Ureter (tissue), 1 donor: ENCODE data around the gene SETX. TPM values are rescaled to one million over a fixed set of nuclear protein-coding genes. Genes with fewer than 3 reads are reported as not detected.

Experiments
- DNase-seq: peaks from one replicate; pipeline ENCODE4 v3.0.0-alpha.2; 2020; ENCODE audit warnings: low spot score
- total RNA-seq: library from RNA; stranded (reverse); gene quantifications from one replicate; pipeline ENCODE4 v1.2.4, GENCODE V29; 2023
- donor health status: DM: yes; HTN: yes; CAD: no.

SETX gene
- total RNA-seq, 1 donor from 2014 or later = 67.6 TPM

GRCh38 chr9:132357764-132358163 is 3.0 kb upstream of the SETX start:
- DNase-seq = no peak

GRCh38 chr9:132356324-132356924 is 1.6 kb upstream of the SETX start:
- no peak for DNase-seq

DNA sequence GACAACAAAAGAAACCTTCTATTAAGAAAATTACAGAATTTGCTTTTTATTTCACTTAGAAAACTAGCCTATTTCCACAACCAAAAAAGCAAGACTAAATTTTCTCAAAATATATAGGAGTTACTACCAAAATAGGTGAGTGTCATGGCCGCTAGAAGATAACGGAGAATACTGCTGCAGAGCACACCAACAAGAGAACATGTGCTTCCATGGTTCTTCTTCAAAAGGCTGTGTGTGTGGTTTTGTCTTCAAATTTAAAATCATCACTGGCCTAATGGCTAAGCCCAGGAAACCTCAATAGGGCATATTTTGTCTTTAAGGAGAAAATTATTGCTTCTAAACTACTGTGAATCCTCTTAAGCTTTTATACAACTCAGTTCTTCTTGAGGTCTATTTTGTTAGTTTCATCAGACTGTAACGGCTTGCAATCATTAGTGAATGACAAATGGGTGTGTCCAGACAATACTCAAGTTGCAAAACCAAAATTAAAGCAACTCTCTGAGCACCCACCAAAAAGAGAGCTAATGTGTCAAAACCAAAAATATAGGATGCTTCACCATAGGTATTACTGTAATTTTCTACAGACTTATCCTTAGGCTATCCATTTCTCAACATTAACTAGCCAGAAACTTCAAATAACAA is 3.3 kb downstream of the SETX start:
- DNase-seq = no peak

DNA sequence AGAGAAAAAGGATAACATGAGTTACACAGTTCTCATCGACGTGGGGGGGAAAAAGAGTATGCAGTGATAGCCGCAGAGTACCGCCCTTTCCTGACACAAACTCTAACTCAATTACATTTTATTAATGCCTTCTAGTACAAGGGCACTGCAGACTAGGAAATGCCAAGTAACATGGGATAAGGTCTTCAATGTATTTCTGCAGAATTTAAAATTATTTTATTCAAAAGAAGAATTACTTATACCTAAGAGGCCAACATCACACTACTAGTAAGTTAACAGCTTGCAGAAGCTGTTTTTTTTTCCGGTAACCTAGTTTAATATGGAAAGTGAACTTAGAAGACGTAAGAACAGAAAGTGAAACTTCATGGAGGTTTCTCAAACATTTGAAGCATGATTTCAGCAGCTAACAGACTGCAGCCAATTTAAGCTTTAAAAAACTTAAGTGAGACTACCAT is 3.9 kb downstream of the SETX start:
- DNase-seq = no peak

GRCh38 chr9:132348676-132349075 is 6.1 kb downstream of the SETX start:
- no peak for DNase-seq

- no peak for DNase-seq
These were observed 8.6 kb downstream of the SETX start for GRCh38 chr9:132346177-132346576.

- no peak for DNase-seq
These were observed 13.5 kb downstream of the SETX start for GRCh38 chr9:132341177-132341840.

DNA sequence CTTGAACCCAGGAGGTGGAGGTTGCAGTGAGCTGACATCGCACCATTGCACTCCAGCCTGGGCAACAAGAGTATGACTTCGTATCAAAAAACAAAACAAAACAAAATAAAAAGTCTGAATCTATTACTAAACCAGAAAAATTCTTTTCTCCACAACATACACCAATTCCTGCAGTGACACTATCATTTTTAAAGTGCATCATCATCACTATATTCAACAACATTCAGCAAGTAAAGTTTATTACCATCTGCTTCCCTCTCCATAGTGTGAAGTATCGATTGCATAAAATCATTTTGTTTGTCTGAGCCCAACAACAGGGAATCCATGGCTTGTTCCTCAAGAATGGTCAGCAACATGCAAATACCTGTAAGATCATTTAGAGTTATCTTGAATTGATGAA is 20.4 kb downstream of the SETX start:
- DNase-seq = no peak

DNA sequence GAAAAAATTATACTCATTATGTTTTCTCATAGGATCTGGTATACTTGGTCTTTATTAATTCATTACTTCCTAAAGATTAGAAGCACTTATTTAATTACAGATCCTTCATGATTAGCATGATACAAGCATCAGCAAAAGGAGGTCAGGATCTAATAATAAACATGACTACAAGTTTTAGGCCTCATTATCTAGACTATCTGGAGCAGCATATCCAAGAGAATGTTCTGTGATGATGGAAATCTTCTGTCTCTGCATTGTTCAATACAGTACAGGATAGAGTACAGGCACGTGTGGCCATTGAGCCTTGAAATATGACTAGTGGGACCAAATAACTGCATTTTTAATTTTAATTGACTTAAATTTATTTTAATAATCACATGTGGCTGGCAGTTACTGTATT is 21.2 kb downstream of the SETX start:
- no peak for DNase-seq

DNA sequence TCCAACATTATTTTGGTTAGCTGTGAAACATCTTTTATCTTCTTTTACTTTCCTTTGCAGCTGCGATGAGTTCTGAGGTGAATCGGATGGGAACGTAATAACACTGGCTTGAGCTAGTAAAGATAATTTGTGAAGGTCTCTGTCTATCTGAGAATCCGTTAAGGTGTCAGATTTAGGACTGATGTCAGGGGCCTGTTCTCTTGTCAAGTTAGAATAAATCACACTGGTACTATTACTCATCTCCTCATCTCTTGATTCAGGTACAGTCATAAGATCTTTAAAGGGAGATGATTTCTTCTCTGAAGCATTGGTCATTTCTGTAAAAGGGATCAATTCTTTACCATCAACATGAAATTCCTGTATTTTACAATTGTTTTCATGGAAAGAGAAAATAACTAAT is 26.2 kb downstream of the SETX start:
- no peak for DNase-seq

GRCh38 chr9:132327537-132327936 is 27.2 kb downstream of the SETX start:
- DNase-seq = no peak

DNA sequence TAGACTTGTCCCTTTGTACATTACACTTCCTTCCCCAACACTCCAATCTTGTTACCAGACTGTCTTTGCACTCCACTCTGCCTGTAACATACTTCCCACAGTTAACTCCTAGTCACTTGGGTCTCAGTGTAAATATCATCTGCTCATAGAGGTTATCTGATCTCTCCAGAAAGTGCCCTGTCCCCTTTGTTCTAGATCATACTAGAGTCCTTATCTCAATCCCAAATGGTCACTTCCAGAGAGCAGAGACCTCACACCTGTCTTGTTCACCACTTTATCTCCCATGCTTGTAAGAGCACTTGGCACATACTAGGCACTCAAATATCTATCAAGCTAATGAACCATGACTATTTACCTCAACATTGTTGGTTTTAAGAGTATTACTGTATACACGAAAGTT is 30.4 kb downstream of the SETX start:
- DNase-seq = no peak

DNA sequence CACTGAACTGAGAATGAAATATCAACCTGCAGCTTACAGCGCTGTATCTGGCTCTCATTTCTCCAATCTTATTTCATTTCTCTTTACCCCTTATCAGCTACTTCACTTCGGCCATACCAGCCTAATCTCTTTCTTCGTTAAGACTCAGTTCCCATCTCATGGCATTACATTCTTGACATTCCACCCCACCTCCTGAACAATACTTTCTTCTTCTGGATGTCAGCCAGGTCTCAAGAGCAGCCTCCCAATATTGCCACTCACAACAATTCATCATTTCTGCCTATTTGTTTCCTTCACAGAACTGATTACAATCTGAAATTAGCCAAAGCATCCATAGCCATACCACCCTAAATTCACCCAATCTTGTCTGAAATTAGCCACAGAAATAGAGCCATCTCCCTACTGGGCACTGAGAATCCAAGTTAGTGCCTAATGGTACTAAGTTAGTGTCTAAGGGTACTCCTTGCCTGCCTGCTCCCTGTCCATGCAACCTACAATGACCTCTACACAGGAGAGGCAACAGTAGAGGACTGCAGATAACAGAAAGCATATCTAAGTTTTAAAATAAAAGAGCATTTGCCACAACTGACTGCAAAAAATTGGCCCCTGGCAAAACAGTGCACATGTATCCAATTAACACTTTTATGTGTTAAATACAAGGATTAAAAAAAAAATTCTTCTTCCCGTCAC is 35.2 kb downstream of the SETX start:
- DNase-seq = no peak

DNA sequence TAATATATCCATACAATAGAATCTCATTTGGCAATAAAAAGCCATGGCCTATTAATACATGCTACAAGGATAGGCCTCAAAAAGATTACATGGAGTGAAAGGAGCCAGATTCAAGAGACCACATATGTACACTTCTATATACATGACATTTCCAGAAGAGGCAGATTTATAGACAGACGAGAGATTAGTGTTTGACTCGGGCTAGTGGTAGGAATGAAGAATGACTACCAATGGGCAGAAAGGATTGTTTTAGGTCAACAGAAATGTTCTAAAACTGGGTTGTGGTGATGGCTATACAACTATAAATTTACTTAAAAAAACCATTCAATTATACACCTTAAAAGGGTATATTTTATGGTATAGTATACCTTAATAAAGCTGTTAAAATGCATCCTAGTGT is 41.9 kb downstream of the SETX start:
- no peak for DNase-seq

GRCh38 chr9:132312426-132312825 is 42.4 kb downstream of the SETX start:
- DNase-seq = no peak

DNA sequence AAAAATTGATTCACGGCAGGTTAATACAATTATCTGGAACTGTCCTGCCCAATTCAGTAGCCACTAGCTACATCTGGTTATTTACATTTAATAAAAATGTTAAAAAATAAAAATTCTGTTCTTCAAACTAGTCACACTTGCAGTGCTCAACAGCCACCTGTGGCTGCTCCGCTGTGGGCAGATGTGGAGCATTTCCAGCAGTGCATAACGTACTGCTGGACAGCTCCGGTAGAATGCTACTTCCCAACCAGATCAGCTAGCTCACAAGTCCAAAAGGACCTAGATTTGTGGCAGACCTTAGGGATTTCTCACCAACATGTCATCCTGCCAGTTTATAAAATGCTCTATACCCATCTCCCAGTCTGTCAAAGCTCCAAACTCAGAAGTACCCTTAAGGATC is 42.8 kb downstream of the SETX start:
- no peak for DNase-seq

DNA sequence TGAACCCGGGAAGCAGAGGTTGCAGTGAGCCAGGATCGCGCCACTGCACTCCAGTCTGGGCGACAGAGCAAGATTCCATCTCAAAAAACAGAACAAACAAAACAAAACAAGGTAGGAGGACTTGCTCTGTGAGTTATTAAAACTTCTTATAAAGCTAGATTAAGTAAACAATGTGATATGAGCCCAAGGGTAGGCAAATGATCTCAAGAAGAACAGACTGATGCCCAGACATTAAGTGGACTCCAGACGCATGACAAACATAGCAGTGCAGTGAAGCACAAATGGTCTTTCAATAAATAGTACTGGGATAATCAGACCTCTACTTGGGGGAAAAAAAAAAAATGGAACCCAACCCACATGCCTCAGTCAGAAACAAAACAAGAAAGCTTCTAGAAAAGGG is 45.7 kb downstream of the SETX start:
- DNase-seq = no peak

- DNase-seq = no peak
These were observed 53.3 kb downstream of the SETX start for GRCh38 chr9:132301521-132301920.

DNA sequence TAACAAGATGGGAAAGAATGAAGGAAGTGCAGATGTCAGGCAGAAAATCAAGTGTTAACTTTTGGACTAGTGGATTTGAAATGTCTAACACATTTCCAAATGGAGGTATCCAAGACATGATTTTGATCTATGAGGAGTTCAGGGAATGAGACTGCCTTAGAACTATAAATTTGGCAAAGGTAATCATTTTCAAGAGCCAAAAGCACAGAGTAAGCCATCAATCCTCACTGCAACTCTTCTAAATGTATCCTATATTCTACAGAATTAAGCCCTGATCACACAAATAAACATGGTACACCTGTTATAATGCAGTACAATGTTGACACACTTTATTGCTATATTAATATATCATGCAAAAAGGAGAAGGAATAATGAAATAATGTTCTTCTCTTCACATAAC is 55.6 kb downstream of the SETX start:
- no peak for DNase-seq

- no peak for DNase-seq
These were observed 59.6 kb downstream of the SETX start for GRCh38 chr9:132295181-132295580.

DNA sequence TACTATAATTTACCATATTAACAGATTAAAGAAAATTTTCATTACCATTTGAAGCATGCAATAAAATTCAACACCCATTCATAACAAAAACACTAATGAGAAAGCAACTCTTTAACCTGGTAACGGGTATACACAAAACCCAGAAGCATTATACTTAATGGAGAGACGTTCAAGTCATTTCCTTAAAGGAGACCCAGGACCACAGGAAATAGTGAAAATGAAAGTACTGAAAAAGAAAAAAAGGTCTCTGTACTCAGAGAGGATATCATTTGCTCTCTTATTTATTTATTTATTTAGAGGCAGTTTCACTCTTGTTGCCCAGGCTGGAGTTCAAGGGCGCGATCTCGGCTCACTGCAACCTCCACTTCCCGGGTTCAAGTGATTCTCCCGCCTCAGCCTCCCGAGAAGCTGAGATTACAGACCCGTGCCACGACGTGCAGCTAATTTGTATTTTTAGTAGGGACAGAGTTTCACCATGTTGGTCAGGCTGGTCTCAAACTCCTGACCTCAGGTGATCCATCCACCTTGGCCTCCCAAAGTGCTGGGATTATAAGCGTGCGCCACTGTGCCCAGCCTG is 61.6 kb downstream of the SETX start:
- DNase-seq = no peak

DNA sequence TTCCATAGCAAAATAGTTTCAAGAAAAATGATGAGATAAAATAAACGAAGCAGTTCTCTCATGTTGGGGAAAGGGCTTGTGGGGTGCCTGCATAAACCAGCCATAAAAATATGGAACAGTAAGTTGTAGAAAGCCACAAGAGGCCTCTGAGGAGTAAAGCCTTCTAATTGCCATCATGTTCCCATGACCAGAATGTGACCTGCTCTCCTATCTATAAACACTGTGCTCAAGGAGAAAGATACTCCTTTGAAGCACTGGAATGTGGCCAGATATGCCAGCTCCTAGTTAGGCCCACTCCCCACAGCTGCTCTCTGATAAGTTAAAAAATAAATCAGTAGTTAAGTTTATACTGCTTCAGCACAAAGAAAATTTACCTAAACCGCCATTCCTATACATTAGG is 65.8 kb downstream of the SETX start:
- no peak for DNase-seq
